Colonic mucosa (tissue), 4 donors: ENCODE results near the gene OR1F1. TPM values are rescaled to one million over a fixed set of nuclear protein-coding genes. Genes with fewer than 3 reads are reported as not detected.

Experiments
- DNase-seq: peaks from one replicate; pipeline ENCODE4 v3.0.0-alpha.2; 2020
- H3K27ac ChIP-seq: fragments of 200-600 bp; one replicate; pipeline ENCODE4 v1.8.0; 2021
- H3K27me3 ChIP-seq: fragments of 200-600 bp; one replicate; pipeline ENCODE4 v1.8.0; 2021
- H3K36me3 ChIP-seq: fragments of 200-600 bp; one replicate; pipeline ENCODE4 v1.8.0; 2021
- H3K4me1 ChIP-seq: fragments of 200-600 bp; one replicate; pipeline ENCODE4 v1.8.0; 2021; ENCODE audit warnings: mild to moderate bottlenecking
- H3K4me3 ChIP-seq: fragments of 200-600 bp; one replicate; pipeline ENCODE4 v1.8.0; 2021
- H3K9ac ChIP-seq, 2 donors: one replicate each; pipeline ENCODE4 v1.7.0; 2013; ENCODE audit warnings: control low read depth in 2 of 2, low read depth in 2 of 2, low read length in 2 of 2
- H3K9me3 ChIP-seq: fragments of 200-600 bp; one replicate; pipeline ENCODE4 v1.8.0; 2021
- intact Hi-C: fragments of 100-400 bp; cut with DNase I; formaldehyde crosslinking; loops from one replicate; pipeline ENCODE4 v1.14.1; 2022
- total RNA-seq, 2 donors: library from RNA; stranded (reverse); fragmentation: NEBNext Ultra II Directional in 1 of 2; extraction: Animal tissue kit (Norgen Biotek cat#: 25700) in 1 of 2; gene quantifications; one replicate each; pipeline ENCODE4 v1.2.1, GENCODE V29; 2021
- TF ChIP-seq, protein P1 (sequence below): fragments of 200-600 bp; IDR thresholded peaks from one replicate; pipeline ENCODE4 v1.8.0; 2022; ENCODE audit warnings: antibody characterized with exemption, mild to moderate bottlenecking
- donor health status: healthy.
- donor health status: DM: no; HTN: no; CAD: no.
- donor health status: DM: no; HTN: no; CAD: no.

Gene OR1F1
- total RNA-seq, 2 donors from 2014 or later: not detected

- no peaks in the 10 kb centered on the region for H3K9me3 ChIP-seq
- H3K27ac ChIP-seq: no peak overlapping the region
- DNase-seq: no peak
- no peaks in the 10 kb centered on the region for H3K36me3 ChIP-seq
- intact Hi-C loops: no loop called here
- no peak overlapping the region for H3K9ac ChIP-seq
- no peak overlapping the region for H3K4me3 ChIP-seq
- H3K4me1 ChIP-seq: no peaks in the 10 kb centered on the region
- TF ChIP-seq, protein P1, sequence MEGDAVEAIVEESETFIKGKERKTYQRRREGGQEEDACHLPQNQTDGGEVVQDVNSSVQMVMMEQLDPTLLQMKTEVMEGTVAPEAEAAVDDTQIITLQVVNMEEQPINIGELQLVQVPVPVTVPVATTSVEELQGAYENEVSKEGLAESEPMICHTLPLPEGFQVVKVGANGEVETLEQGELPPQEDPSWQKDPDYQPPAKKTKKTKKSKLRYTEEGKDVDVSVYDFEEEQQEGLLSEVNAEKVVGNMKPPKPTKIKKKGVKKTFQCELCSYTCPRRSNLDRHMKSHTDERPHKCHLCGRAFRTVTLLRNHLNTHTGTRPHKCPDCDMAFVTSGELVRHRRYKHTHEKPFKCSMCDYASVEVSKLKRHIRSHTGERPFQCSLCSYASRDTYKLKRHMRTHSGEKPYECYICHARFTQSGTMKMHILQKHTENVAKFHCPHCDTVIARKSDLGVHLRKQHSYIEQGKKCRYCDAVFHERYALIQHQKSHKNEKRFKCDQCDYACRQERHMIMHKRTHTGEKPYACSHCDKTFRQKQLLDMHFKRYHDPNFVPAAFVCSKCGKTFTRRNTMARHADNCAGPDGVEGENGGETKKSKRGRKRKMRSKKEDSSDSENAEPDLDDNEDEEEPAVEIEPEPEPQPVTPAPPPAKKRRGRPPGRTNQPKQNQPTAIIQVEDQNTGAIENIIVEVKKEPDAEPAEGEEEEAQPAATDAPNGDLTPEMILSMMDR: no peak
- H3K27me3 ChIP-seq: peaks cover 84% of the 10 kb centered on the region
Measured at GRCh38 chr16:3171855-3172593, 16.0 kb upstream of the OR1F1 start.

GRCh38 chr16:3173892-3174617 lies 13.9 kb upstream of the OR1F1 start:
- H3K27ac ChIP-seq: no peak overlapping the region
- no peak for DNase-seq
- TF ChIP-seq, protein P1: no peak
- intact Hi-C loops: no loop called here
- no peaks in the 10 kb centered on the region for H3K4me1 ChIP-seq
- H3K27me3 ChIP-seq: peaks cover 79% of the 10 kb centered on the region
- H3K9ac ChIP-seq: no peak overlapping the region
- no peaks in the 10 kb centered on the region for H3K36me3 ChIP-seq
- no peaks in the 10 kb centered on the region for H3K9me3 ChIP-seq
- H3K4me3 ChIP-seq: no peak overlapping the region

- Histone ChIP-seq H3K4me3 (no peak overlapping the region), H3K27ac (no peak overlapping the region), H3K4me1 (no peaks in the 10 kb centered on the region), H3K9ac (no peak overlapping the region), H3K9me3 (no peaks in the 10 kb centered on the region), H3K36me3 (no peaks in the 10 kb centered on the region), H3K27me3 (peaks cover 77% of the 10 kb centered on the region)
- intact Hi-C loops: no loop called here
- no peak for DNase-seq
- TF ChIP-seq, protein P1: no peak
Measured at GRCh38 chr16:3174618-3175148, 13.3 kb upstream of the OR1F1 start.

DNA sequence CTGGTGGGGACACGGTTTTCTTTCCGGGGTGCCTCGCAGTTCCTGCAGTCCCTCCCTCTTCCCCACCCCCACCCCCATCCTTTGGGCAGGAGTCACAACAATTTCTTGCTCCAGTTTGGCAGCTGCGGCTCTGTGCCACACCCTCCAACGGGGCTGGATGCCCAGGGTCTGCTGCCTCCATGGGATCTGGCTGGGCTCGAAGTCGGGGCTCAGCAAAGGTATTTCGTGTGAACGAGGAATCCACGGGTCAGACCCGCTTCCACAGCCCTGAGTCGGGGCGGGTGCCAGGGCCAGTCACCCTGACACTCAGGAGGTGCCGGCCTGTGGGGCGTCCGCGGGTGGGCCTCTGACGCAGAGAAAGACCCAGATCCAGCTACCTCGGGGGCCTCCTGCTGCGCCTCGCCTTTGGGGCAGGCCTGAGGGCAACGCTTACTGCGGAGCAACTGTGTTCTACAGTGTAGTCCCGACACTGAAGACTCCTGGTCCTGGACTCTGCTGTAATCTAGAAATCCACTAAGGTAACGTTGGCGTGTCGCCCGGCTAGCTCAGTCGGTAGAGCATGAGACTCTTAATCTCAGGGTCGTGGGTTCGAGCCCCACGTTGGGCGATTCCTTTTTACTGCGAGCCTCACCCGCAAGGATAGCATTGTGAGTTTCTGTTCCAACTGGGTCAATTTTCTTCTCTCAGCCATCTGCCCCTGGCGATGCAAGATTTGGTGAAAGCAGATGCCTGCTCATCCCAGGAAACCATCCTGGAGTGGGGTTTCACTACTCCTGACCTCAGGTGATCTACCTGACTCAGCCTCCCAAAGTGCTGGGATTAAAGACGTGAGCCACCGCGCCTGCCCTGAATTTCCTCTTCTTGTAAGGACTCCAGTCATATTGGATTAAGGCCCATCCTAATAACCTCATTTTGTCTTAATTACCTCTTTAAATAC lies 12.6 kb upstream of the OR1F1 start:
- no peaks in the 10 kb centered on the region for H3K9me3 ChIP-seq
- no peak overlapping the region for H3K9ac ChIP-seq
- DNase-seq: no peak
- TF ChIP-seq, protein P1: no peak
- no peak overlapping the region for H3K27ac ChIP-seq
- H3K4me1 ChIP-seq: no peaks in the 10 kb centered on the region
- H3K36me3 ChIP-seq: no peaks in the 10 kb centered on the region
- H3K27me3 ChIP-seq: peaks cover 76% of the 10 kb centered on the region
- no peak overlapping the region for H3K4me3 ChIP-seq
- intact Hi-C loops: no loop called here

DNA sequence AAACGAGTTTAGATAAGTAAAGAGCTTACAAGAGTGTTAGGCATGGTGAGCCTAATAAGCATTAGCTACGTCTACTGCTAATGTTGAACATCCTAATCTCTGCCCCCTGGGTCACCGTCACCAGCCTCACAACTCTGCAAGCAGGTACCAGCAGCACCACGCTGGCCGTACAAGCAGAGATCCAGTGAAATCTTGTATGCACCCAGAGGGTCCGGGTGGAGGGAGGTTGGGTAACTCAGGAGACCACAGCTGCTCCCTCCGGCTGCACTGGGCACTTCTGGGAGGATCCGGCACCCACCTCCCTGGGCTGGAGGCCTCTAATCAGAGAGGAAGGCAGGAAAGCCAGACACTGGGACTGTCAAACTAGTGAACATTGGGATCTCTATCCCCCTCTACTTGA lies 8.4 kb upstream of the OR1F1 start:
- peaks cover 66% of the 10 kb centered on the region for H3K27me3 ChIP-seq
- H3K4me3 ChIP-seq: no peak overlapping the region
- H3K9ac ChIP-seq: no peak overlapping the region
- H3K36me3 ChIP-seq: no peaks in the 10 kb centered on the region
- peaks cover 8% of the 10 kb centered on the region for H3K4me1 ChIP-seq
- DNase-seq: no peak
- no peak overlapping the region for H3K27ac ChIP-seq
- no peaks in the 10 kb centered on the region for H3K9me3 ChIP-seq
- intact Hi-C loops: no loop called here
- TF ChIP-seq, protein P1: no peak
